Stomach (tissue), 9 donors: ENCODE results near the gene CAPN14. TPM values are rescaled to one million over a fixed set of nuclear protein-coding genes. Genes with fewer than 3 reads are reported as not detected.

Experiments used
- DNase-seq, 2 donors: peaks; one replicate each; pipeline versions ENCODE4 v3.0.0 to v3.0.0-alpha.2; 2013 to 2019
- H3K27ac ChIP-seq, 5 donors: fragments of 200-600 bp in 4 of 5; sonication (generic) in 4 of 5; one replicate each; pipeline ENCODE4 v1.5.1; 2013 to 2019; ENCODE audit warnings: mild to moderate bottlenecking in 1 of 5, moderate library complexity in 1 of 5
- H3K27me3 ChIP-seq, 3 donors: fragments of 200-600 bp; sonication (generic); one replicate each; pipeline ENCODE4 v1.5.1; 2017 to 2019; ENCODE audit warnings: mixed run types in 1 of 3
- H3K36me3 ChIP-seq, 4 donors: fragments of 200-600 bp; sonication (generic); 1 replicate in 3 of 4; 2 replicates in 1 of 4; pipeline ENCODE4 v1.5.1; 2016 to 2019
- H3K4me1 ChIP-seq, 4 donors: fragments of 200-600 bp; sonication (generic); one replicate each; pipeline ENCODE4 v1.5.1; 2016 to 2019
- H3K4me3 ChIP-seq, 4 donors: fragments of 200-600 bp; sonication (generic) in 3 of 4; one replicate each; pipeline ENCODE4 v1.5.1; 2016 to 2019; ENCODE audit warnings: mild to moderate bottlenecking in 1 of 4
- H3K9me3 ChIP-seq, 4 donors: fragments of 200-600 bp; sonication (generic); one replicate each; pipeline ENCODE4 v1.5.1; 2016 to 2019
- CTCF ChIP-seq, 7 experiments: fragments of 450-650 bp in 4 of 7; fragments of 200-600 bp in 3 of 7; sonication (generic) in 3 of 7; IDR thresholded peaks; one replicate each; pipeline ENCODE4 v1.5.1; 2016 to 2019; ENCODE audit warnings: antibody characterized with exemption in 7 of 7, control low read depth in 2 of 7, mild to moderate bottlenecking in 1 of 7
- EP300 ChIP-seq: sonication (generic); formaldehyde crosslinking; IDR thresholded peaks from one replicate; pipeline ENCODE4 v1.6.1; 2017; ENCODE audit warnings: antibody characterized with exemption
- POLR2A ChIP-seq, 4 donors: fragments of 450-650 bp; IDR thresholded peaks; one replicate each; pipeline ENCODE4 v1.6.1; 2016; ENCODE audit warnings: antibody characterized with exemption in 4 of 4, control low read depth in 2 of 4, mild to moderate bottlenecking in 1 of 4, moderate library complexity in 1 of 4
- POLR2AphosphoS5 ChIP-seq, 3 donors: sonication (generic); formaldehyde crosslinking; IDR thresholded peaks; one replicate each; pipeline ENCODE4 v1.6.1; 2016; ENCODE audit warnings: antibody characterized with exemption in 3 of 3
- WGBS, 5 donors: extraction: QIAGEN DNeasy Blood & Tissue Kit in 3 of 5; methylation state at CpG; one replicate each; pipeline versions ENCODE4 v1.1.5 to v1.1.7; 2013 to 2018; 5-methylcytosine and 5-hydroxymethylcytosine counted together
- intact Hi-C: fragments of 100-400 bp; cut with DNase I; formaldehyde crosslinking; loops from one replicate; pipeline ENCODE4 v1.15.1; 2023; ENCODE audit warnings: low total_unique reads
- polyA plus RNA-seq, 3 donors: library from polyadenylated mRNA; stranded (reverse); fragments of 200-250 nt; gene quantifications; one replicate each; pipeline ENCODE4 v1.2.3, GENCODE V29; 2013
- total RNA-seq, 5 donors: library from RNA; depleted of rRNA; stranded (reverse); fragments of >200 nt; gene quantifications; one replicate each; pipeline versions ENCODE4 v1.1.0 to v1.2.3, GENCODE V29; 2014 to 2016
- donor health status: healthy with polysubstance abuse.
- donor health status: Bipolar disorder and iron deficiency.
- donor health status: healthy.

CAPN14 gene
- total and polyA plus RNA-seq, 8 donors: 0.06 to 66.0 (median 1.3) TPM; not detected in 5

- no peaks in the 10 kb centered on the region for H3K9me3 ChIP-seq
- H3K27ac ChIP-seq: no peak overlapping the region
- no peaks in the 10 kb centered on the region for H3K36me3 ChIP-seq
- H3K4me3 ChIP-seq: no peak overlapping the region
- intact Hi-C loops: no loop called here
- no peak for DNase-seq
- H3K27me3 ChIP-seq: no peaks in the 10 kb centered on the region
- no peak for TF ChIP-seq EP300
- no peak for TF ChIP-seq CTCF (IDR thresholded peaks at IDR 0.05)
- TF ChIP-seq POLR2A (IDR thresholded peaks at IDR 0.05): no peak
- TF ChIP-seq POLR2AphosphoS5 (IDR thresholded peaks at IDR 0.05): no peak
- H3K4me1 ChIP-seq: peaks cover 0 to 4% (median 0%) of the 10 kb centered on the region in 4 donors
Measured at GRCh38 chr2:31203916-31204315, 13.4 kb downstream of the CAPN14 start.

- H3K4me1 ChIP-seq: peaks cover 0 to 4% (median 0%) of the 10 kb centered on the region in 4 donors
- H3K27ac ChIP-seq: no peak overlapping the region
- no peaks in the 10 kb centered on the region for H3K36me3 ChIP-seq
- WGBS, 5 donors: 66 to 76% (median 71%) methylated on average over 5 of the region's 5 CpGs
- TF ChIP-seq EP300 (no peak), POLR2A (IDR thresholded peaks at IDR 0.05) (no peak), POLR2AphosphoS5 (IDR thresholded peaks at IDR 0.05) (no peak), CTCF (IDR thresholded peaks at IDR 0.05) (no peak)
- no peaks in the 10 kb centered on the region for H3K27me3 ChIP-seq
- intact Hi-C loops: no loop called here
- no peak for DNase-seq
- no peaks in the 10 kb centered on the region for H3K9me3 ChIP-seq
- H3K4me3 ChIP-seq: no peak overlapping the region
Measured at GRCh38 chr2:31202833-31203232, 14.5 kb downstream of the CAPN14 start.

GRCh38 chr2:31202041-31202440 is 15.3 kb downstream of the CAPN14 start:
- no peak for TF ChIP-seq POLR2AphosphoS5 (IDR thresholded peaks at IDR 0.05)
- TF ChIP-seq POLR2A (IDR thresholded peaks at IDR 0.05): no peak
- TF ChIP-seq EP300: no peak
- TF ChIP-seq CTCF (IDR thresholded peaks at IDR 0.05): no peak
- no peaks in the 10 kb centered on the region for H3K9me3 ChIP-seq
- intact Hi-C loops: no loop called here
- H3K4me1 ChIP-seq: peaks cover 0 to 4% (median 0%) of the 10 kb centered on the region in 4 donors
- no peak overlapping the region for H3K27ac ChIP-seq
- no peak overlapping the region for H3K4me3 ChIP-seq
- DNase-seq: no peak
- WGBS, 5 donors: 70 to 87% (median 85%) methylated on average over 5 of the region's 5 CpGs
- no peaks in the 10 kb centered on the region for H3K27me3 ChIP-seq
- no peaks in the 10 kb centered on the region for H3K36me3 ChIP-seq

- Histone ChIP-seq H3K9me3 (no peaks in the 10 kb centered on the region), H3K27ac (no peak overlapping the region), H3K4me3 (no peak overlapping the region), H3K4me1 (peaks cover 0 to 4% (median 0%) of the 10 kb centered on the region in 4 donors), H3K27me3 (no peaks in the 10 kb centered on the region), H3K36me3 (no peaks in the 10 kb centered on the region)
- 80 to 97% (median 86%) methylated on average over 6 to 9 of the region's 9 CpGs for WGBS, 5 donors
- intact Hi-C loops: no loop called here
- TF ChIP-seq CTCF (IDR thresholded peaks at IDR 0.05) (no peak), POLR2A (IDR thresholded peaks at IDR 0.05) (no peak), POLR2AphosphoS5 (IDR thresholded peaks at IDR 0.05) (no peak), EP300 (no peak)
- no peak for DNase-seq
Measured at GRCh38 chr2:31200972-31201371, 16.3 kb downstream of the CAPN14 start.
